Activated T-helper 9 cell treated with anti-CD3 and anti-CD28 coated beads, Interleukin-2, amount 50 U/mL, for 16 hours (primary cell): ENCODE results near the gene TINAGL1.
A peak's percentile ranks its signal among the peaks of the same experiment; 100 is the strongest.

ENCODE experiments used
- DNase-seq: peaks from one replicate; pipeline ENCODE4 v3.0.0-alpha.2; 2020; ENCODE audit warnings: low read depth

The TINAGL1 gene

GRCh38 chr1:31607360-31607759 is 31.0 kb downstream of the TINAGL1 start:
- DNase-seq, result no peak

GRCh38 chr1:31609514-31610118 is 33.3 kb downstream of the TINAGL1 start:
- DNase-seq, result no peak

- DNase-seq, result no peak
Observed at GRCh38 chr1:31614414-31615005, 38.2 kb downstream of the TINAGL1 start.

GRCh38 chr1:31615414-31615813 is 39.1 kb downstream of the TINAGL1 start:
- no peak for DNase-seq

GRCh38 chr1:31615939-31616338 is 39.6 kb downstream of the TINAGL1 start:
- no peak for DNase-seq

- DNase-seq, result no peak
Observed at GRCh38 chr1:31617218-31617915, 41.1 kb downstream of the TINAGL1 start, which contains the start of gene HCRTR1. HCRTR1 (plus strand) TSS chr1:31617689; CDS start chr1:31619193, 1,504 bp downstream.

GRCh38 chr1:31617916-31618746 is 41.8 kb downstream of the TINAGL1 start:
- peak; percentile 21 for DNase-seq

GRCh38 chr1:31618916-31619846 is 42.9 kb downstream of the TINAGL1 start:
- DNase-seq, result no peak

GRCh38 chr1:31620631-31621497 is 44.5 kb downstream of the TINAGL1 start:
- no peak for DNase-seq

- no peak for DNase-seq
Observed at GRCh38 chr1:31621498-31621820, 45.1 kb downstream of the TINAGL1 start.

- DNase-seq, result no peak
Observed at GRCh38 chr1:31621847-31622730, 45.8 kb downstream of the TINAGL1 start.

GRCh38 chr1:31623365-31623764 is 47.0 kb downstream of the TINAGL1 start:
- no peak for DNase-seq

GRCh38 chr1:31624309-31624708 is 48.0 kb downstream of the TINAGL1 start:
- no peak for DNase-seq

- no peak for DNase-seq
Observed at GRCh38 chr1:31624731-31625514, 48.6 kb downstream of the TINAGL1 start.

- no peak for DNase-seq
Observed at GRCh38 chr1:31625561-31626222, 49.4 kb downstream of the TINAGL1 start.

GRCh38 chr1:31626223-31627207 is 50.2 kb downstream of the TINAGL1 start:
- DNase-seq, result no peak
